ENCODE data around the gene ZNF154. TPM values are rescaled to one million over a fixed set of nuclear protein-coding genes. Genes with fewer than 3 reads are reported as not detected.
A peak's percentile ranks its signal among the peaks of the same experiment; 100 is the strongest.
"Not testable (repeated sequence)": the region's sequence is repeated elsewhere in the genome, so short reads cannot be mapped to it uniquely, and the experiment has no call there.

The ZNF154 gene
- polyA plus RNA-seq, 1 experiment, result 1.5 TPM

GRCh38 chr19:57747472-57747807 is 38.4 kb upstream of the ZNF154 start:
- Histone ChIP-seq H3K4me3 (ENCODE audit: low read depth, low read length) (peak overlapping the region; percentile 76), H3K27me3 (ENCODE audit: control insufficient read depth, insufficient read depth, low read length) (no peaks in the 10 kb centered on the region), H3K36me3 (ENCODE audit: control insufficient read depth, insufficient read depth, low read length) (peaks cover 9% of the 10 kb centered on the region)
- TF ChIP-seq CTCF (IDR thresholded peaks at IDR 0.05; ENCODE audit: insufficient read depth, low read depth, low read length), result no peak
- ChIA-PET CTCF (no interaction called here), POLR2A (no interaction called here)
- no peak for DNase-seq (ENCODE audit: low read depth)

- H3K27me3 ChIP-seq (ENCODE audit: control insufficient read depth, insufficient read depth, low read length), result no peaks in the 10 kb centered on the region
- no peak for TF ChIP-seq CTCF (IDR thresholded peaks at IDR 0.05; ENCODE audit: insufficient read depth, low read depth, low read length)
- H3K36me3 ChIP-seq (ENCODE audit: control insufficient read depth, insufficient read depth, low read length), result peaks cover 8% of the 10 kb centered on the region; the same call in 1 of the 2 replicates
- ChIA-PET POLR2A (no interaction called here), CTCF (no interaction called here)
- DNase-seq (ENCODE audit: low read depth), result peak; percentile 63
- H3K4me3 ChIP-seq (ENCODE audit: low read depth, low read length), result peak within 1 kb of the TSS; percentile 76
Measured at GRCh38 chr19:57746580-57747471, 37.8 kb upstream of the ZNF154 start, which contains the start of gene ZNF776. Gene ZNF776 (plus strand): TSS chr19:57746815. CDS start chr19:57747059, 244 bp downstream.

- CTCF ChIA-PET, result interaction anchor here (1.0 to 1.6 kb wide), 4 partner anchors 41 to 417 kb away, joined by 3 to 7 read pairs (median 4); no protein-coding TSS in a partner anchor
- H3K27me3 ChIP-seq (ENCODE audit: control insufficient read depth, insufficient read depth, low read length); DNase-seq (ENCODE audit: low read depth); H3K4me3 ChIP-seq (ENCODE audit: low read depth, low read length); H3K36me3 ChIP-seq (ENCODE audit: control insufficient read depth, insufficient read depth, low read length); POLR2A ChIA-PET: not testable (repeated sequence)
Measured at GRCh38 chr19:57738770-57739169, 29.8 kb upstream of the ZNF154 start.

- DNase-seq (ENCODE audit: low read depth); H3K4me3 ChIP-seq (ENCODE audit: low read depth, low read length); POLR2A ChIA-PET; H3K36me3 ChIP-seq (ENCODE audit: control insufficient read depth, insufficient read depth, low read length); H3K27me3 ChIP-seq (ENCODE audit: control insufficient read depth, insufficient read depth, low read length): not testable (repeated sequence)
- CTCF ChIA-PET, result interaction anchor here (1.0 to 1.6 kb wide), 4 partner anchors 41 to 417 kb away, joined by 3 to 4 read pairs (median 3); no protein-coding TSS in a partner anchor
- peak; percentile 50; the same call in 1 of the 2 replicates for TF ChIP-seq CTCF (IDR thresholded peaks at IDR 0.05; ENCODE audit: insufficient read depth, low read depth, low read length)
Measured at GRCh38 chr19:57738320-57738719, 29.3 kb upstream of the ZNF154 start.

- no peak for DNase-seq (ENCODE audit: low read depth)
- ChIA-PET POLR2A (no interaction called here), CTCF (no interaction called here)
- H3K4me3 ChIP-seq (ENCODE audit: low read depth, low read length), result no peak overlapping the region
- no peak for TF ChIP-seq CTCF (IDR thresholded peaks at IDR 0.05; ENCODE audit: insufficient read depth, low read depth, low read length)
- peaks cover 28% of the 10 kb centered on the region for H3K36me3 ChIP-seq (ENCODE audit: control insufficient read depth, insufficient read depth, low read length)
- H3K27me3 ChIP-seq (ENCODE audit: control insufficient read depth, insufficient read depth, low read length), result no peaks in the 10 kb centered on the region
Measured at GRCh38 chr19:57720878-57721277, 11.9 kb upstream of the ZNF154 start.
